GM23248 (cell line): Measurements from ENCODE around the gene SDR42E1.

Source experiments
- EZH2 ChIP-seq: fragments of 200-600 bp; sonication (generic); IDR thresholded peaks from 2 replicates; pipeline ENCODE4 v1.6.1; 2018; ENCODE audit warnings: antibody characterized with exemption, mild to moderate bottlenecking; ENCODE audit not compliant: insufficient read depth, poor library complexity, severe bottlenecking
- EZH2phosphoT487 ChIP-seq: fragments of 200-600 bp; sonication (generic); IDR thresholded peaks from 2 replicates; pipeline ENCODE4 v1.6.1; 2018; ENCODE audit warnings: antibody characterized with exemption, moderate library complexity, mild to moderate bottlenecking, low read depth; ENCODE audit not compliant: insufficient read depth

- TF ChIP-seq EZH2 (no peak), EZH2phosphoT487 (no peak)
Measured at GRCh38 chr16:81996664-81997509, 14.4 kb downstream of the SDR42E1 start.
